ENCODE measurements around the gene TECR. TPM values are rescaled to one million over a fixed set of nuclear protein-coding genes. Genes with fewer than 3 reads are reported as not detected.

Gene TECR
- polyA plus RNA-seq, 3 donors: 59.8 to 79.6 (median 76.7) TPM

GRCh38 chr19:14556662-14557188 is 27.3 kb downstream of the TECR start:
- H3K27me3 ChIP-seq (ENCODE audit: control insufficient read depth in 2 of 2, insufficient read depth in 2 of 2, low read length in 2 of 2): no peaks in the 10 kb centered on the region
- H4K20me1 ChIP-seq (ENCODE audit: insufficient read depth, low read length): peaks cover 14% of the 10 kb centered on the region
- peak overlapping the region in 1 of 3 experiments; percentile 46 for H3K4me3 ChIP-seq (replicated peaks in 1 of 3; ENCODE audit: low read depth in 2 of 3, low read length in 3 of 3)
- peak overlapping the region; percentile 69 for H3K4me2 ChIP-seq (replicated peaks; ENCODE audit: extremely low read depth, low read length, poor library complexity, severe bottlenecking)
- H2AFZ ChIP-seq (ENCODE audit: insufficient read depth, low read depth, low read length, poor library complexity, severe bottlenecking): peak overlapping the region; percentile 35
- H3K9ac ChIP-seq (ENCODE audit: insufficient read depth, low read length, poor library complexity, severe bottlenecking): no peak overlapping the region
- H3K27ac ChIP-seq (ENCODE audit: low read depth in 1 of 2, low read length in 2 of 2): no peak overlapping the region
- peak overlapping the region; percentile 58 to 72 for H3K4me3 Mint-ChIP-seq
- no peaks in the 10 kb centered on the region for H3K9me3 ChIP-seq (replicated peaks in 1 of 2; ENCODE audit: control insufficient read depth in 1 of 2, insufficient read depth in 1 of 2, low read length in 2 of 2)
- intact Hi-C loops (cut with micrococcal nuclease): loop anchor here in 1 of 2 donors (10.0 kb wide), 1 partner anchor 338 kb away; no protein-coding TSS in a partner anchor
- peak overlapping the region in 1 of 7 donors; percentile 10 for H3K27ac Mint-ChIP-seq
- 9% methylated on average over 18 of the region's 18 CpGs for WGBS (ENCODE audit: insufficient coverage)
- peaks cover 49% of the 10 kb centered on the region for H3K79me2 ChIP-seq (ENCODE audit: insufficient read depth, low read length)
- peaks cover 7 to 19% of the 10 kb centered on the region in 2 donors for H3K36me3 Mint-ChIP-seq
- no peaks in the 10 kb centered on the region for H3K9me3 Mint-ChIP-seq
- peaks cover 17% of the 10 kb centered on the region for H3K4me1 Mint-ChIP-seq
- TF ChIP-seq CTCF (IDR thresholded peaks at IDR 0.05): peak; percentile 93
- peaks cover 13 to 14% of the 10 kb centered on the region in 2 donors for H3K4me1 ChIP-seq (ENCODE audit: control insufficient read depth in 1 of 2, insufficient read depth in 2 of 2, low read length in 2 of 2)
- peak; percentile 70 to 80 (median 72) for DNase-seq
- no peaks in the 10 kb centered on the region for H3K36me3 ChIP-seq (replicated peaks in 1 of 2; ENCODE audit: control insufficient read depth in 1 of 2, insufficient read depth in 2 of 2, low read length in 2 of 2)
- H3K27me3 Mint-ChIP-seq (ENCODE audit: low read depth in 3 of 3): peaks cover 0 to 2% (median 0%) of the 10 kb centered on the region in 3 donors

DNA sequence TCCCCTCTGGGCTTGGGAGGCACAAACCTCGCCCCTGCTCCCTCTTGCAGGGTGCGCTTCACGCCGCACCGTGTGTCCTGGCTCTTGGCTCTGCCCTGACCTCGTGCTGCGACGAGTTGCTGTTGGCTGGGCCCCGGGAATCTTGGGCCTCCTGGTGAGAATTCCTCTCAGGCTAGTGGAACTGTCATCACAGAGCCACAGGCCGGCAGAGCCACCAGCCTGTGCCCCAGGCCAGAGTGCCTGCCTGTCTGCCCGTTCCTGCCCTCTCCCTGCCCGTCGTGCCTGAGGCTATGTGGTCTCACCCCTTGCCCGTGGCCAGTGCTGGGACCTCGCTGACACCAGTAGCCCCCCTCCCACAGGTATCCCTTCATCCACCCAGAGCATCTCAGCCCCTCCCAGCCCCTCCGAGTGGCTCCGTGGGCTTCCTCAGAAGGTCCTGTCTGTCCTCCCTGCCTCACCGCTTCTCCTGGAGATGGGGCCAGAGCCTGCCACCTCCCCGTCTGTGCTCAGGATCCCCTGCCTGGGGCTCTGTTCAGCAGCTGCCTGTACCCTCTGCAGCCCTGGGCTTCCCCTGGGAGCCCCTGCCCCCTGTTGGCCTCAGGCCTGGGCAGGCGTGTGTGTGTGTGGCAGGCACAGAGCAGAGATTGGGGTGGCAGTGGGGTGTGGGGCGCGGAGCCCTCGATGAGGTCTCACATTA is 29.1 kb downstream of the TECR start:
- Histone ChIP-seq H3K4me3 (replicated peaks in 1 of 3; ENCODE audit: low read depth in 2 of 3, low read length in 3 of 3) (no peak overlapping the region), H3K27ac (ENCODE audit: low read depth in 1 of 2, low read length in 2 of 2) (no peak overlapping the region), H3K36me3 (replicated peaks in 1 of 2; ENCODE audit: control insufficient read depth in 1 of 2, insufficient read depth in 2 of 2, low read length in 2 of 2) (peaks cover 0 to 2% of the 10 kb centered on the region in 2 donors), H3K9me3 (replicated peaks in 1 of 2; ENCODE audit: control insufficient read depth in 1 of 2, insufficient read depth in 1 of 2, low read length in 2 of 2) (no peaks in the 10 kb centered on the region), H4K20me1 (ENCODE audit: insufficient read depth, low read length) (peaks cover 8% of the 10 kb centered on the region), H3K9ac (ENCODE audit: insufficient read depth, low read length, poor library complexity, severe bottlenecking) (no peak overlapping the region), H3K4me1 (ENCODE audit: control insufficient read depth in 1 of 2, insufficient read depth in 2 of 2, low read length in 2 of 2) (peaks cover 6% of the 10 kb centered on the region in 2 donors), H3K79me2 (ENCODE audit: insufficient read depth, low read length) (peaks cover 36% of the 10 kb centered on the region), H3K4me2 (replicated peaks; ENCODE audit: extremely low read depth, low read length, poor library complexity, severe bottlenecking) (no peak overlapping the region), H3K27me3 (ENCODE audit: control insufficient read depth in 2 of 2, insufficient read depth in 2 of 2, low read length in 2 of 2) (no peaks in the 10 kb centered on the region), H2AFZ (ENCODE audit: insufficient read depth, low read depth, low read length, poor library complexity, severe bottlenecking) (no peak overlapping the region)
- peaks cover 0 to 2% (median 0%) of the 10 kb centered on the region in 3 donors for H3K27me3 Mint-ChIP-seq (ENCODE audit: low read depth in 3 of 3)
- H3K9me3 Mint-ChIP-seq: no peaks in the 10 kb centered on the region
- no peak for DNase-seq
- WGBS (ENCODE audit: insufficient coverage): 96% methylated on average over 19 of the region's 23 CpGs
- TF ChIP-seq CTCF (IDR thresholded peaks at IDR 0.05): no peak
- intact Hi-C loops (cut with micrococcal nuclease): loop anchor here in 1 of 2 donors (10.0 kb wide), 1 partner anchor 336 kb away; no protein-coding TSS in a partner anchor
- no peak overlapping the region for H3K27ac Mint-ChIP-seq
- no peak overlapping the region for H3K4me3 Mint-ChIP-seq
- H3K36me3 Mint-ChIP-seq: peaks cover 4 to 9% of the 10 kb centered on the region in 2 donors
- peaks cover 8% of the 10 kb centered on the region for H3K4me1 Mint-ChIP-seq

Data from CD14-positive monocyte (primary cell).